Progenitor cell of endocrine pancreas (in vitro differentiated cells): Measurements from ENCODE around the gene MFF. TPM values are rescaled to one million over a fixed set of nuclear protein-coding genes. Genes with fewer than 3 reads are reported as not detected.

ENCODE experiments used
- DNase-seq: peaks from one replicate; pipeline ENCODE4 v3.0.0; 2021; ENCODE audit warnings: low spot score; ENCODE audit not compliant: unreplicated experiment
- H3K27ac Mint-ChIP-seq: 2 replicates; pipeline ENCODE4 v1.8.0; 2021; ENCODE audit warnings: mild to moderate bottlenecking, moderate library complexity, mixed read lengths
- H3K27me3 Mint-ChIP-seq: 2 replicates; pipeline ENCODE4 v1.8.0; 2021; ENCODE audit warnings: mixed read lengths
- H3K36me3 Mint-ChIP-seq: 2 replicates; pipeline ENCODE4 v1.8.0; 2022; ENCODE audit warnings: mixed read lengths; ENCODE audit not compliant: insufficient read depth
- H3K4me1 Mint-ChIP-seq: 2 replicates; pipeline ENCODE4 v1.8.0; 2021; ENCODE audit warnings: low read depth, mixed read lengths
- H3K4me3 Mint-ChIP-seq: 2 replicates; pipeline ENCODE4 v1.8.0; 2021; ENCODE audit warnings: low read depth, mild to moderate bottlenecking, moderate library complexity, mixed read lengths
- H3K9me3 Mint-ChIP-seq: 2 replicates; pipeline ENCODE4 v1.8.0; 2021; ENCODE audit warnings: low read depth, mixed read lengths
- CTCF ChIP-seq: fragments of 200-600 bp; sonication (generic); IDR thresholded peaks from one replicate; pipeline ENCODE4 v1.5.0; 2021; ENCODE audit warnings: antibody characterized with exemption, mild to moderate bottlenecking; ENCODE audit not compliant: unreplicated experiment
- total RNA-seq: library from RNA; stranded (reverse); gene quantifications from 2 replicates; pipeline ENCODE4 v1.2.1, GENCODE V29; 2021

The MFF gene
- total RNA-seq, 1 donor from 2014 or later: 84.8 TPM

GRCh38 chr2:227341553-227341952 lies 16.5 kb downstream of the MFF start:
- H3K27me3 Mint-ChIP-seq: no peaks in the 10 kb centered on the region

GRCh38 chr2:227344231-227344630 lies 19.2 kb downstream of the MFF start:
- H3K4me1 Mint-ChIP-seq: peaks cover 10% of the 10 kb centered on the region
- H3K27me3 Mint-ChIP-seq: no peaks in the 10 kb centered on the region
- H3K36me3 Mint-ChIP-seq: peaks cover 17% of the 10 kb centered on the region
- no peaks in the 10 kb centered on the region for H3K9me3 Mint-ChIP-seq
- no peak for TF ChIP-seq CTCF
- H3K27ac Mint-ChIP-seq: no peak overlapping the region
- H3K4me3 Mint-ChIP-seq: no peak overlapping the region
- no peak for DNase-seq

More at GRCh38 chr2:227341553-227341952, 16.5 kb downstream of the MFF start:
- Mint-ChIP-seq H3K36me3 (peaks cover 16% of the 10 kb centered on the region), H3K4me1 (peaks cover 11% of the 10 kb centered on the region), H3K9me3 (no peaks in the 10 kb centered on the region), H3K4me3 (no peak overlapping the region), H3K27ac (no peak overlapping the region)
- TF ChIP-seq CTCF: no peak
- no peak for DNase-seq

- no peak overlapping the region for H3K27ac Mint-ChIP-seq
- no peak overlapping the region for H3K4me3 Mint-ChIP-seq
- H3K9me3 Mint-ChIP-seq: no peaks in the 10 kb centered on the region
- H3K27me3 Mint-ChIP-seq: no peaks in the 10 kb centered on the region
- peaks cover 18% of the 10 kb centered on the region for H3K36me3 Mint-ChIP-seq
- peaks cover 10% of the 10 kb centered on the region for H3K4me1 Mint-ChIP-seq
- no peak for DNase-seq
- TF ChIP-seq CTCF: no peak
Observed at GRCh38 chr2:227347117-227347516, 22.1 kb downstream of the MFF start.

GRCh38 chr2:227348324-227348723 lies 23.3 kb downstream of the MFF start:
- peaks cover 20% of the 10 kb centered on the region for H3K36me3 Mint-ChIP-seq
- TF ChIP-seq CTCF: no peak
- H3K27me3 Mint-ChIP-seq: no peaks in the 10 kb centered on the region
- H3K4me1 Mint-ChIP-seq: peaks cover 10% of the 10 kb centered on the region
- no peak overlapping the region for H3K27ac Mint-ChIP-seq
- no peaks in the 10 kb centered on the region for H3K9me3 Mint-ChIP-seq
- no peak for DNase-seq
- no peak overlapping the region for H3K4me3 Mint-ChIP-seq

GRCh38 chr2:227349989-227350612 lies 25.1 kb downstream of the MFF start:
- no peaks in the 10 kb centered on the region for H3K27me3 Mint-ChIP-seq
- H3K9me3 Mint-ChIP-seq: no peaks in the 10 kb centered on the region
- H3K27ac Mint-ChIP-seq: no peak overlapping the region
- peaks cover 21% of the 10 kb centered on the region for H3K36me3 Mint-ChIP-seq
- H3K4me3 Mint-ChIP-seq: no peak overlapping the region
- DNase-seq: no peak
- TF ChIP-seq CTCF: no peak
- H3K4me1 Mint-ChIP-seq: peaks cover 10% of the 10 kb centered on the region
